HL-60 (cell line): ENCODE data around the gene KDM2B.

ENCODE experiments used
- CTCF ChIP-seq: IDR thresholded peaks from one replicate; pipeline ENCODE4 v1.5.1; 2011; ENCODE audit warnings: low read length, control low read depth, inconsistent platforms; ENCODE audit not compliant: insufficient read depth
- GABPA ChIP-seq: IDR thresholded peaks from 2 replicates; pipeline ENCODE4 v1.6.1; 2012; ENCODE audit warnings: low read depth
- POLR2AphosphoS5 ChIP-seq: IDR thresholded peaks from 2 replicates; pipeline ENCODE4 v1.6.1; 2012; ENCODE audit warnings: low read depth
- TF ChIP-seq, protein P1 (sequence below): IDR thresholded peaks from 2 replicates; pipeline ENCODE4 v1.6.1; 2012; ENCODE audit warnings: low read depth; ENCODE audit not compliant: insufficient replicate concordance

DNA sequence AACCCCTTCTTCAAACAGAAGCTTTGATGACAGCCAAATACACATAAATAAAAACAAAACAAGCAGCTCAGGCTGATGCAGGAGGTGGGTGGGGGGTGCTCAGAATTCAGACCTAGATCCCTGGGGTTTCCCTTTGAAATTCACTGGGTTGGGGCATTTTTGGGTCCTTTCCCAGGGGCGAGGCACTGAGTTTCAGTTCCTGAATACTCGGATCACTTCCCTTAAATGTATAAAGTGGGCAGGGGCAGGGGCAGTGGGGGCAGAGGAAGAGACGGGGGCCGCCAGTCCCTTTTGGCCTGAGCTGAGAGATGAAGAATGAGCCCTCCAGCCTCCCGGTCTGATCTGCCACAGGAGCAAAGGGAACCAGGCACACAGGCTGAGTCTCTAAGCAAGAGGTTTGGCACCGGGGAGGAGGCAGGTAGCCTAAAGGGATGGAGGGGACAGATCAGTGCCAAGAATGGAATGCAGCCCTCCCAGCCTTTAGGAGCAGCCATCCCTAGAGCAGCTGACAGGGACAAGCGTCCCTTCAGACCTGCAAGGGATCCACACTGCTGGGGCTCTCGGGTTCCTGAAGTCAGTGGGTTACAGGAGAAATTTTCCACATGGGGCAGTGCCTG, 20.3 kb downstream of the KDM2B start:
- TF ChIP-seq CTCF = no peak
- TF ChIP-seq GABPA = no peak
- TF ChIP-seq, protein P1, sequence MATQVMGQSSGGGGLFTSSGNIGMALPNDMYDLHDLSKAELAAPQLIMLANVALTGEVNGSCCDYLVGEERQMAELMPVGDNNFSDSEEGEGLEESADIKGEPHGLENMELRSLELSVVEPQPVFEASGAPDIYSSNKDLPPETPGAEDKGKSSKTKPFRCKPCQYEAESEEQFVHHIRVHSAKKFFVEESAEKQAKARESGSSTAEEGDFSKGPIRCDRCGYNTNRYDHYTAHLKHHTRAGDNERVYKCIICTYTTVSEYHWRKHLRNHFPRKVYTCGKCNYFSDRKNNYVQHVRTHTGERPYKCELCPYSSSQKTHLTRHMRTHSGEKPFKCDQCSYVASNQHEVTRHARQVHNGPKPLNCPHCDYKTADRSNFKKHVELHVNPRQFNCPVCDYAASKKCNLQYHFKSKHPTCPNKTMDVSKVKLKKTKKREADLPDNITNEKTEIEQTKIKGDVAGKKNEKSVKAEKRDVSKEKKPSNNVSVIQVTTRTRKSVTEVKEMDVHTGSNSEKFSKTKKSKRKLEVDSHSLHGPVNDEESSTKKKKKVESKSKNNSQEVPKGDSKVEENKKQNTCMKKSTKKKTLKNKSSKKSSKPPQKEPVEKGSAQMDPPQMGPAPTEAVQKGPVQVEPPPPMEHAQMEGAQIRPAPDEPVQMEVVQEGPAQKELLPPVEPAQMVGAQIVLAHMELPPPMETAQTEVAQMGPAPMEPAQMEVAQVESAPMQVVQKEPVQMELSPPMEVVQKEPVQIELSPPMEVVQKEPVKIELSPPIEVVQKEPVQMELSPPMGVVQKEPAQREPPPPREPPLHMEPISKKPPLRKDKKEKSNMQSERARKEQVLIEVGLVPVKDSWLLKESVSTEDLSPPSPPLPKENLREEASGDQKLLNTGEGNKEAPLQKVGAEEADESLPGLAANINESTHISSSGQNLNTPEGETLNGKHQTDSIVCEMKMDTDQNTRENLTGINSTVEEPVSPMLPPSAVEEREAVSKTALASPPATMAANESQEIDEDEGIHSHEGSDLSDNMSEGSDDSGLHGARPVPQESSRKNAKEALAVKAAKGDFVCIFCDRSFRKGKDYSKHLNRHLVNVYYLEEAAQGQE = no peak
- TF ChIP-seq POLR2AphosphoS5 = no peak
